H1 (cell line): ENCODE data around the gene SPSB3. TPM values are rescaled to one million over a fixed set of nuclear protein-coding genes. Genes with fewer than 3 reads are reported as not detected.

Experiments
- BACH1 ChIP-seq: IDR thresholded peaks from 2 replicates; pipeline ENCODE4 v1.6.1; 2012; ENCODE audit warnings: low read length, improper control_type of control experiment
- CBX5 ChIP-seq: fragments of 300-800, 300-1000 bp; sonication (generic); IDR thresholded peaks from 2 replicates; pipeline ENCODE4 v1.7.1; 2016; ENCODE audit warnings: antibody characterized with exemption, low read length, low read depth
- CTBP2 ChIP-seq: IDR thresholded peaks from 2 replicates; pipeline ENCODE4 v1.7.0; 2011; ENCODE audit warnings: borderline replicate concordance, mild to moderate bottlenecking, moderate library complexity, mixed read lengths, low read length; ENCODE audit not compliant: insufficient read depth, insufficient read length
- EGR1 ChIP-seq: IDR thresholded peaks from 2 replicates; pipeline ENCODE4 v1.6.1; 2011; ENCODE audit warnings: low read depth, low read length, borderline replicate concordance
- GABPA ChIP-seq: IDR thresholded peaks from 2 replicates; pipeline ENCODE4 v1.6.1; 2011; ENCODE audit warnings: mild to moderate bottlenecking, low read length, moderate library complexity, borderline replicate concordance; ENCODE audit not compliant: insufficient read depth
- HDAC6 ChIP-seq: IDR thresholded peaks from one replicate; pipeline ENCODE4 v1.7.1; 2012; ENCODE audit warnings: low read depth, mild to moderate bottlenecking, inconsistent platforms, low read length, moderate library complexity
- KDM4A ChIP-seq: IDR thresholded peaks from one replicate; pipeline ENCODE4 v1.7.1; 2012; ENCODE audit warnings: low read depth, mild to moderate bottlenecking, moderate library complexity, low read length, inconsistent platforms; ENCODE audit not compliant: severe bottlenecking
- POLR2A ChIP-seq, 2 experiments: IDR thresholded peaks; 1 replicate in 1 of 2; 2 replicates in 1 of 2; pipeline ENCODE4 v1.6.1; 2011; ENCODE audit warnings: low read depth in 2 of 2, low read length in 2 of 2, mild to moderate bottlenecking in 2 of 2; ENCODE audit errors: control extremely low read depth in 1 of 2
- POLR2AphosphoS5 ChIP-seq: IDR thresholded peaks from 2 replicates; pipeline ENCODE4 v1.6.1; 2011; ENCODE audit warnings: low read depth, low read length
- RXRA ChIP-seq: IDR thresholded peaks from 2 replicates; pipeline ENCODE4 v1.6.1; 2011; ENCODE audit warnings: low read depth, mild to moderate bottlenecking, low read length, moderate library complexity; ENCODE audit not compliant: insufficient read depth
- SAP30 ChIP-seq: fragments of 300-600 bp; sonication (generic); IDR thresholded peaks from 2 replicates; pipeline ENCODE4 v1.7.1; 2012; ENCODE audit warnings: low read length, moderate library complexity, mild to moderate bottlenecking, inconsistent platforms; ENCODE audit not compliant: insufficient read depth, insufficient replicate concordance
- SIN3A ChIP-seq, 2 experiments: IDR thresholded peaks in 1 of 2; conservative IDR thresholded peaks in 1 of 2; 2 replicates each; pipeline ENCODE4 v1.6.1; 2011 to 2012; ENCODE audit warnings: low read length in 2 of 2, improper control_type of control experiment in 1 of 2, low read depth in 1 of 2, mild to moderate bottlenecking in 1 of 2
- SIX5 ChIP-seq: IDR thresholded peaks from 2 replicates; pipeline ENCODE4 v1.6.1; 2011; ENCODE audit warnings: mild to moderate bottlenecking, low read depth, low read length
- SUZ12 ChIP-seq: fragments of 200-600 bp; sonication (generic); IDR thresholded peaks from 2 replicates; pipeline ENCODE4 v1.6.1; 2012; ENCODE audit warnings: mild to moderate bottlenecking, inconsistent platforms, low read length, moderate library complexity, mixed read lengths
- TBP ChIP-seq: IDR thresholded peaks from 2 replicates; pipeline ENCODE4 v1.6.1; 2011; ENCODE audit warnings: low read depth, low read length, improper control_type of control experiment
- TCF12 ChIP-seq: IDR thresholded peaks from 2 replicates; pipeline ENCODE4 v1.6.1; 2011; ENCODE audit warnings: low read depth, mild to moderate bottlenecking, low read length
- YY1 ChIP-seq: IDR thresholded peaks from 2 replicates; pipeline ENCODE4 v1.6.1; 2011; ENCODE audit warnings: low read depth, mild to moderate bottlenecking, low read length
- polyA plus RNA-seq, 7 experiments: library from polyadenylated mRNA; depleted of rRNA in 3 of 7; stranded (reverse) in 5 of 7; unstranded in 2 of 7; fragments of >200 nt in 5 of 7; fragments of 200-250 nt in 2 of 7; gene quantifications; 1 replicate in 5 of 7; 2 replicates in 1 of 7; 4 replicates in 1 of 7; pipeline versions ENCODE4 v1.2.1 to v1.2.3, GENCODE V29; 2011 to 2013; ENCODE audit warnings: missing spikeins in 2 of 7, mixed read lengths in 2 of 7
- total RNA-seq: library from RNA; stranded (reverse); fragmentation: NEBNext Ultra II Directional; extraction: Animal tissue kit (Norgen Biotek cat#: 25700); gene quantifications from 2 replicates; pipeline ENCODE4 v1.2.1, GENCODE V29; 2021
- TF ChIP-seq, protein P1 (sequence below): IDR thresholded peaks from 2 replicates; pipeline ENCODE4 v1.6.1; 2012; ENCODE audit warnings: low read length, inconsistent platforms
- TF ChIP-seq, protein P2 (sequence below), 3 experiments: IDR thresholded peaks; 1 replicate in 2 of 3; 2 replicates in 1 of 3; pipeline versions ENCODE4 v1.5.1 to v1.6.1; 2011; ENCODE audit warnings: low read length in 3 of 3, mild to moderate bottlenecking in 3 of 3, inconsistent platforms in 2 of 3, low read depth in 1 of 3, moderate library complexity in 1 of 3; ENCODE audit not compliant: insufficient read depth in 1 of 3; ENCODE audit errors: control extremely low read depth in 1 of 3

SPSB3 gene
- total and polyA plus RNA-seq, 2 of the 8 experiments (the other 6 are each of a cell fraction or from before 2014, with no cell fraction given), result 22.5 to 37.8 TPM

DNA sequence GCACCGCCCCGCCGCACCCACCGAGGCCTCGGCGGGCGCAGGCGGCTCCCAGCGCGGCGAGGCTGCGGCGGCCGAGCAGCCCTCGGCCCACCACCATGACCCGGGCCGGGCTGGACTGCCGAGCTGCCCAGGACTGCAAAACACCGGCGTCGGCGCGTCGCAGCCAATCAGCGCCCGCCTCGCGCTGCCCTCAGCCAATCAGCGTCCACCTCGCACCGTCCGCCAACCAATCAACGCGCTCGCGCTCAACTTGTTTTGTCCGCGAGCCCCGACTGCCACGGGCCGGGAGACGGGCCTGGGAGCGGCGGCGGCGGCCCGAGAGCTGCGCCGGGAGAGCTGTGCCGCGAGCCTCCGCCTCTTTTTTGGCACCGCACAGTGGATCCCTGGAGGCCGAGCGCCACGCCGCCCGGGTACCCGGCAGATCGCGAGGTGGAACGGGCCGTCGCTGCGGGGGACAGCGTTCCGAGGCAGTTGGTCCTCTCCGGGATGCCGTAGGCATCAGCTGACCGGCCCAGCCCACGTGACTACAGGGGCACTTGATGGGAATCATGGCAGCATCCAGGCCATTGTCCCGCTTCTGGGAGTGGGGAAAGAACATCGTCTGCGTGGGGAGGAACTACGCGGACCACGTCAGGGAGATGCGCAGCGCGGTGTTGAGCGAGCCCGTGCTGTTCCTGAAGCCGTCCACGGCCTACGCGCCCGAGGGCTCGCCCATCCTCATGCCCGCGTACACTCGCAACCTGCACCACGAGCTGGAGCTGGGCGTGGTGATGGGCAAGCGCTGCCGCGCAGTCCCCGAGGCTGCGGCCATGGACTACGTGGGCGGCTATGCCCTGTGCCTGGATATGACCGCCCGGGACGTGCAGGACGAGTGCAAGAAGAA is 44.6 kb upstream of the SPSB3 start, which contains the start of the genes FAHD1 and HAGH (continued):
- peak; percentile 94 for TF ChIP-seq POLR2AphosphoS5
- no peak for TF ChIP-seq CTBP2
- peak; percentile 99 for TF ChIP-seq KDM4A
- peak; percentile 95 to 98 for TF ChIP-seq SIN3A (conservative IDR thresholded peaks at IDR 0.05 in 1 of 2, IDR thresholded peaks at IDR 0.05 in 1 of 2; ENCODE audit: low read depth in 1 of 2, low read length in 2 of 2)
- peak; percentile 92 for TF ChIP-seq YY1
- no peak; the same call in 1 of the 2 replicates for TF ChIP-seq GABPA
- TF ChIP-seq SUZ12, result no peak
- peak; percentile 61 for TF ChIP-seq EGR1
- TF ChIP-seq, protein P1, sequence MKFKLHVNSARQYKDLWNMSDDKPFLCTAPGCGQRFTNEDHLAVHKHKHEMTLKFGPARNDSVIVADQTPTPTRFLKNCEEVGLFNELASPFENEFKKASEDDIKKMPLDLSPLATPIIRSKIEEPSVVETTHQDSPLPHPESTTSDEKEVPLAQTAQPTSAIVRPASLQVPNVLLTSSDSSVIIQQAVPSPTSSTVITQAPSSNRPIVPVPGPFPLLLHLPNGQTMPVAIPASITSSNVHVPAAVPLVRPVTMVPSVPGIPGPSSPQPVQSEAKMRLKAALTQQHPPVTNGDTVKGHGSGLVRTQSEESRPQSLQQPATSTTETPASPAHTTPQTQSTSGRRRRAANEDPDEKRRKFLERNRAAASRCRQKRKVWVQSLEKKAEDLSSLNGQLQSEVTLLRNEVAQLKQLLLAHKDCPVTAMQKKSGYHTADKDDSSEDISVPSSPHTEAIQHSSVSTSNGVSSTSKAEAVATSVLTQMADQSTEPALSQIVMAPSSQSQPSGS, result no peak
- peak; percentile 71 for TF ChIP-seq SAP30
- TF ChIP-seq HDAC6, result no peak
- TF ChIP-seq POLR2A (IDR thresholded peaks at IDR 0.05; ENCODE audit: control extremely low read depth in 1 of 2, low read depth in 2 of 2, low read length in 2 of 2), result peak in 1 of 2 experiments; percentile 73; a peak in 1 of 3 replicates
- TF ChIP-seq TBP, result peak; percentile 69
- 0 out of 2 replicates have a peak, but pooled peaks have one; percentile 63 for TF ChIP-seq TCF12
- TF ChIP-seq CBX5, result no peak
- TF ChIP-seq SIX5, result no peak
- TF ChIP-seq, protein P2, sequence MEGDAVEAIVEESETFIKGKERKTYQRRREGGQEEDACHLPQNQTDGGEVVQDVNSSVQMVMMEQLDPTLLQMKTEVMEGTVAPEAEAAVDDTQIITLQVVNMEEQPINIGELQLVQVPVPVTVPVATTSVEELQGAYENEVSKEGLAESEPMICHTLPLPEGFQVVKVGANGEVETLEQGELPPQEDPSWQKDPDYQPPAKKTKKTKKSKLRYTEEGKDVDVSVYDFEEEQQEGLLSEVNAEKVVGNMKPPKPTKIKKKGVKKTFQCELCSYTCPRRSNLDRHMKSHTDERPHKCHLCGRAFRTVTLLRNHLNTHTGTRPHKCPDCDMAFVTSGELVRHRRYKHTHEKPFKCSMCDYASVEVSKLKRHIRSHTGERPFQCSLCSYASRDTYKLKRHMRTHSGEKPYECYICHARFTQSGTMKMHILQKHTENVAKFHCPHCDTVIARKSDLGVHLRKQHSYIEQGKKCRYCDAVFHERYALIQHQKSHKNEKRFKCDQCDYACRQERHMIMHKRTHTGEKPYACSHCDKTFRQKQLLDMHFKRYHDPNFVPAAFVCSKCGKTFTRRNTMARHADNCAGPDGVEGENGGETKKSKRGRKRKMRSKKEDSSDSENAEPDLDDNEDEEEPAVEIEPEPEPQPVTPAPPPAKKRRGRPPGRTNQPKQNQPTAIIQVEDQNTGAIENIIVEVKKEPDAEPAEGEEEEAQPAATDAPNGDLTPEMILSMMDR (IDR thresholded peaks at IDR 0.05; ENCODE audit: control extremely low read depth in 1 of 3, insufficient read depth in 1 of 3, low read depth in 1 of 3, low read length in 3 of 3), result no peak
- TF ChIP-seq BACH1, result no peak; the same call in 1 of the 2 replicates
- no peak for TF ChIP-seq RXRA
